GM12865 (cell line): Measurements from ENCODE around the gene ITGA2.

ENCODE experiments used
- DNase-seq: peaks from one replicate; pipeline ENCODE4 v3.0.0; 2010; ENCODE audit warnings: low read depth
- H3K4me3 ChIP-seq: 2 replicates; pipeline ENCODE4 v1.5.1; 2011; ENCODE audit warnings: mild to moderate bottlenecking, low read depth, low read length, control low read depth
- CTCF ChIP-seq: IDR thresholded peaks from 2 replicates; pipeline ENCODE4 v1.5.1; 2011; ENCODE audit warnings: low read length, control low read depth, low read depth, inconsistent platforms; ENCODE audit not compliant: insufficient read depth; ENCODE audit errors: missing control alignments

Gene ITGA2

GRCh38 chr5:53037141-53037859 is 48.1 kb downstream of the ITGA2 start:
- TF ChIP-seq CTCF = no peak
- H3K4me3 ChIP-seq = no peak overlapping the region
- DNase-seq = no peak

GRCh38 chr5:53038196-53038847 is 49.2 kb downstream of the ITGA2 start:
- no peak for DNase-seq
- no peak overlapping the region for H3K4me3 ChIP-seq
- TF ChIP-seq CTCF = no peak

GRCh38 chr5:53039855-53040254 is 50.7 kb downstream of the ITGA2 start:
- TF ChIP-seq CTCF = no peak
- no peak overlapping the region for H3K4me3 ChIP-seq
- no peak for DNase-seq

- no peak for TF ChIP-seq CTCF
- peak; percentile 57 for DNase-seq
- H3K4me3 ChIP-seq = peak overlapping the region; percentile 23; the same call in 1 of the 2 replicates
Measured at GRCh38 chr5:53041071-53041692, 52.0 kb downstream of the ITGA2 start.

- no peak for DNase-seq
- no peak for TF ChIP-seq CTCF
Measured at GRCh38 chr5:53041740-53042139, 52.6 kb downstream of the ITGA2 start.

GRCh38 chr5:53045263-53045662 is 56.1 kb downstream of the ITGA2 start:
- TF ChIP-seq CTCF = no peak

More at GRCh38 chr5:53041740-53042139, 52.6 kb downstream of the ITGA2 start:
- no peak overlapping the region for H3K4me3 ChIP-seq

GRCh38 chr5:53048248-53048647 is 59.1 kb downstream of the ITGA2 start:
- no peak for DNase-seq
- TF ChIP-seq CTCF = no peak
- no peak overlapping the region for H3K4me3 ChIP-seq

More at GRCh38 chr5:53045263-53045662, 56.1 kb downstream of the ITGA2 start:
- no peak overlapping the region for H3K4me3 ChIP-seq
- DNase-seq = no peak
